ENCODE measurements around the gene FUT1. TPM values are rescaled to one million over a fixed set of nuclear protein-coding genes. Genes with fewer than 3 reads are reported as not detected.

FUT1 gene
- total RNA-seq (2022; extraction: Qiagen RNA extraction), result 0.04 to 0.10 TPM (median 0.05 TPM) in 5 replicates

DNA sequence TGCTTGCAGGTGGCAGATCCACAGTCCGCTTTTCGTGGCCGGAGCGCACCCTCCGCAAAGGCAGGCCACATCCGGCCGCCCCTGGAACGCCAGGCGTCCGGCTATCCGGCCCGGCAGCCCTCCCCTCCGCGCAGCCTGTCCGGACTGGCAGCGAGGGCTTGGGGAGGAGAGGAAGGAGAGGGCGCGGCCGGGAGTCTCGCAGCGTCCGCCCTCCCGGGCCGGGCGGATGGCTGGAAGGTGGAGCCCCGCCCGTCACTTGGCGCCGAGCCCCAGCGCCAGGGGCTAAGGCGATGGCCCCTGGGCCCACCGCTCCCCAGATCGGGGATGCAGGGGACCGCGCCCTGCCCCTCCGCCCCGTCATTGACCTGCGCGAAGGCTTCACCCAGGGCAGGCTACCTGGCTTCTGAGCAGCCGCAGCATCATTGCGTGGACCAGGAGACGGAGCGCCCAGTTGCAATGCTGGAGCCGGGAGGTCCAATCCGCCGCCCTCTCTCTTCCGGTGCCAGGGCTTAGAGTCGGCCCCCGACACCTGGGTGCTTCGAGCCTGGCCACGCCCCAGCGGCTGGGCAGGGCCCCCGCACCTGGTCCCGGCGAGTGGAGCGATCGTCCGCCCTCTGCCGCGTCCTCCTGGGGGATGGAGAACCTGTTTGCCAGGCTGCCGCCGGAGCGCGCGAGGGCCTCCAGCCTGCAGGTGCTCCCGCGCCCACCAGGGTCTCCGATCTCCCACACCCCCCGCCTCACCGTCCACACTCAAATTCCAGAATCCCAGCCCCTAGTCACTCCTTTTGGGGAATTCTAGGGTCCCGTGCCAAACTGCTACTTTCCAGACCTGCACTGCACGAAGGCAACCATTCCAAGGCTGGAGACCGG is at the start of gene FUT1:
FUT1 (minus strand) TSS at position 146 of the 870 bp plus-strand sequence. CDS start 1,360 bp downstream, outside the sequence.

DNA sequence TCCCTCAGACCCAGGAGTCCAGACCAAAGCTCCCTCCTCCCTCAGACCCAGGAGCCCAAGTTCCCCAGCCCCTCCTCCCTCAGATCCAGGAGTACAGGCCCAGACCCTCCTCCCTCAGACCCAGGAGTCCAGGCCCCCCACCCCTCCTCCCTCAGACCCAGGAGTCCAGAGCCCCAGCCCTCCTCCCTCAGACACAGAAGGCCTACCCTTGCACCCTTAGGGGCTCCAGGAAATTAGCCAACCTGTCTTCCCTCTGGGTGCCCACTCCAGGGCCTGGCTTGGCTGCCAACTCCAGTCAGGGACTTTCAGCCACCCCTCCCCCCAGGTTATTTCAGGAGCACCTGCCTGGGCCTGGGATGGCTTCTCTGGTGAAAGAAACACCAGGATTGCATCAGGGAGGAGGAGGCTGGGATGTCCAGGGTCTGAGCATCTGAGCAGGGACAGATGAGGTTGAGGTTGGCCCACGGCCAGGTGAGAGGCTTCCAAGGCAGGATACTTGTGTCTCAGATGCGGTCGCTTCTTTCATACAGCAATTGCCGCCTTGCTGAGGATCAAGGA is 2.7 kb upstream of the FUT1 start, which contains the start of gene FGF21:
FGF21 (plus strand) TSS at position 441 of the 558 bp plus-strand sequence. CDS start 713 bp downstream, outside the sequence.

GRCh38 chr19:48746738-48747575 is 5.5 kb downstream of the FUT1 start, which contains the start of gene IZUMO1:
TSS of gene IZUMO1 (minus strand) at chr19:48746909. CDS start at chr19:48745859, 1,050 bp downstream.

GRCh38 chr19:48740164-48740972 is 12.1 kb downstream of the FUT1 start, which contains the start of gene RASIP1:
TSS of gene RASIP1 (minus strand) at chr19:48740610. CDS start at chr19:48740282, 328 bp downstream.

DNA sequence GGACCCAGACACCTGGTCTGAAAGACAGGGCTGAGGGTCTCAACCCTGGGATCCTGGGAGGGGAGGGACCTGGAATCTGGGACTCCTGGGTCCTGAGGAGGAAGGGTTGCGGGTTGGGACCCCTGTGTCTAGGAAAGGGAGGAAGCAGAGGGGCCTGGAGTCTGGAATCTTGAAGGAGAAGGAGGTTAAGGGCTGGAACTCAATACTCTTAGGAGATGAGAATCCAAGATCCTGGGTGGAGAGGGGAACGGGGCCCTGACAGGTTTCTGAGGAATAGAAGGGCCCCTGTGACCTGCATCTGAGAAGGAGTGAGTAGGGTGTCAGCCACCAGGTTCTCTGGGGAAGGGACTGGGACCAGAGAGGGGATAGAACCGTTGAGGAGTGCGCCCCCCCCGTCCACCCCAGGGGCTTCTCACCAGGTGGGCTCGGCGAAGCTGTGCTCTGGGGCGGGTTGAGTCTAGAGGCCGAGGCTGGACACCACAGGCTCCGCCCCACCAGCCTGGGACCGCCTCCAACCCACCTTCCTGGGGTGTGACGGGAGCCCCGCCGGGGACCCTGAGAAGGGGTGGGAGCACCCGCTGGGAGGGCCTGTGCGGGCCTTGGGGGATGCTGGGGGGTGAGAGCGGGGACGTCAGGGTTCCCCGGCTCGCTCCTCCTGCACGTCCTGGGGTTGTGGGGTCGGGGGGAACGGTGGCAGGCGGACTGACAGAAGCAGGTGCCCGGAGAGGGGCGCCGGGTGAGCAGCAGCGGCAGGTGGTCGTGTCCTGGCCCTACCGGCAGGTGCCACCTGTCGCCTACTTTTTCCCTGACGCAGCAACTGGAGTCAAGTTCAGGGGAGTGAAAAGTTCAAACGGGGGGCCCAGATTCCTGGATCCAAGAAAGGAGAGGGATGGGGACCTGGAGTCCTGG is 32.9 kb downstream of the FUT1 start, which contains the start of gene MAMSTR:
MAMSTR (minus strand) TSS at position 463 of the 909 bp plus-strand sequence. CDS start 694 bp downstream, outside the sequence.

Other genes with a start within 250 kb of the FUT1 start
- gene LMTK3, start 240.8 kb downstream of the FUT1 start, total RNA-seq (2022; extraction: Qiagen RNA extraction), result 2.1 to 5.4 TPM (median 4.9 TPM) in 5 replicates
- 14.1 to 18.6 TPM (median 16.0 TPM) in 5 replicates for gene SULT2B1, start 200.5 kb downstream of the FUT1 start, total RNA-seq (2022; extraction: Qiagen RNA extraction)
- gene SPACA4, start 145.9 kb downstream of the FUT1 start, total RNA-seq (2022; extraction: Qiagen RNA extraction), result not detected in 5 replicates
- gene FAM83E, start 137.6 kb downstream of the FUT1 start, total RNA-seq (2022; extraction: Qiagen RNA extraction), result 0.14 to 0.42 TPM (median 0.22 TPM) in 5 replicates
- 3,098 to 3,568 TPM (median 3,229 TPM) in 5 replicates for gene RPL18, start 133.5 kb downstream of the FUT1 start, total RNA-seq (2022; extraction: Qiagen RNA extraction)
- 10.0 to 16.5 TPM (median 13.6 TPM) in 5 replicates for gene SPHK2, start 133.1 kb downstream of the FUT1 start, total RNA-seq (2022; extraction: Qiagen RNA extraction)
- gene DBP, start 115.3 kb downstream of the FUT1 start, total RNA-seq (2022; extraction: Qiagen RNA extraction), result 1.0 to 2.9 TPM (median 2.5 TPM) in 5 replicates
- gene CA11, start 106.5 kb downstream of the FUT1 start, total RNA-seq (2022; extraction: Qiagen RNA extraction), result 7.9 to 13.4 TPM (median 9.7 TPM) in 5 replicates
- gene NTN5, start 79.6 kb downstream of the FUT1 start, total RNA-seq (2022; extraction: Qiagen RNA extraction), result 0.07 to 0.19 TPM (median 0.10 TPM) in 4 of 5 replicates, not detected in the other
- gene FUT2, start 56.7 kb downstream of the FUT1 start, total RNA-seq (2022; extraction: Qiagen RNA extraction), result not detected in 5 replicates
- 0.18 to 0.42 TPM (median 0.34 TPM) in 5 replicates for gene MAMSTR, start 32.9 kb downstream of the FUT1 start, total RNA-seq (2022; extraction: Qiagen RNA extraction)
- 0.43 to 0.82 TPM (median 0.59 TPM) in 5 replicates for gene RASIP1, start 12.0 kb downstream of the FUT1 start, total RNA-seq (2022; extraction: Qiagen RNA extraction)
- not detected in 5 replicates for gene IZUMO1, start 5.7 kb downstream of the FUT1 start, total RNA-seq (2022; extraction: Qiagen RNA extraction)
- not detected in 5 replicates for gene FGF21, start 2.9 kb upstream of the FUT1 start, total RNA-seq (2022; extraction: Qiagen RNA extraction)
- gene BCAT2, start 58.4 kb upstream of the FUT1 start, total RNA-seq (2022; extraction: Qiagen RNA extraction), result 51.8 to 64.0 TPM (median 60.0 TPM) in 5 replicates
- gene HSD17B14, start 83.8 kb upstream of the FUT1 start, total RNA-seq (2022; extraction: Qiagen RNA extraction), result 12.3 to 15.1 TPM (median 12.8 TPM) in 5 replicates
- 1.2 to 2.0 TPM (median 1.8 TPM) in 5 replicates for gene PLEKHA4, start 116.0 kb upstream of the FUT1 start, total RNA-seq (2022; extraction: Qiagen RNA extraction)
- gene PPP1R15A, start 119.8 kb upstream of the FUT1 start, total RNA-seq (2022; extraction: Qiagen RNA extraction), result 81.6 to 126 TPM (median 104 TPM) in 5 replicates
- not detected in 5 replicates for gene TULP2, start 146.1 kb upstream of the FUT1 start, total RNA-seq (2022; extraction: Qiagen RNA extraction)
- 201 to 205 TPM (median 202 TPM) in 5 replicates for gene NUCB1, start 147.7 kb upstream of the FUT1 start, total RNA-seq (2022; extraction: Qiagen RNA extraction)
- gene DHDH, start 181.1 kb upstream of the FUT1 start, total RNA-seq (2022; extraction: Qiagen RNA extraction), result 0.80 to 2.3 TPM (median 1.2 TPM) in 5 replicates
- gene BAX, start 202.2 kb upstream of the FUT1 start, total RNA-seq (2022; extraction: Qiagen RNA extraction), result 272 to 378 TPM (median 341 TPM) in 5 replicates
- 17,118 to 23,794 TPM (median 18,268 TPM) in 5 replicates for gene FTL, start 212.7 kb upstream of the FUT1 start, total RNA-seq (2022; extraction: Qiagen RNA extraction)
- gene GYS1, start 240.7 kb upstream of the FUT1 start, total RNA-seq (2022; extraction: Qiagen RNA extraction), result 18.8 to 23.7 TPM (median 19.5 TPM) in 5 replicates
- gene RUVBL2, start 241.2 kb upstream of the FUT1 start, total RNA-seq (2022; extraction: Qiagen RNA extraction), result 221 to 255 TPM (median 225 TPM) in 5 replicates